NB4 (cell line): Measurements from ENCODE around the gene SLC4A9.

Experiments used
- DNase-seq: peaks from one replicate; pipeline ENCODE4 v3.0.0; 2010; ENCODE audit warnings: low read depth
- H3K4me3 ChIP-seq: one replicate; pipeline ENCODE4 v1.5.1; 2011; ENCODE audit warnings: mild to moderate bottlenecking, low read depth, low read length, moderate library complexity
- MAX ChIP-seq: IDR thresholded peaks from 2 replicates; pipeline ENCODE4 v1.6.1; 2011; ENCODE audit warnings: low read depth, low read length
- MYC ChIP-seq: IDR thresholded peaks from 2 replicates; pipeline ENCODE4 v1.6.1; 2011; ENCODE audit warnings: low read depth, low read length
- POLR2A ChIP-seq: IDR thresholded peaks from 2 replicates; pipeline ENCODE4 v1.6.1; 2011; ENCODE audit warnings: mild to moderate bottlenecking; ENCODE audit not compliant: insufficient read length; ENCODE audit errors: extremely low read depth
- TF ChIP-seq, protein P1 (sequence below): IDR thresholded peaks from one replicate; pipeline ENCODE4 v1.5.1; 2012; ENCODE audit warnings: low read depth, low read length

SLC4A9 gene

DNA sequence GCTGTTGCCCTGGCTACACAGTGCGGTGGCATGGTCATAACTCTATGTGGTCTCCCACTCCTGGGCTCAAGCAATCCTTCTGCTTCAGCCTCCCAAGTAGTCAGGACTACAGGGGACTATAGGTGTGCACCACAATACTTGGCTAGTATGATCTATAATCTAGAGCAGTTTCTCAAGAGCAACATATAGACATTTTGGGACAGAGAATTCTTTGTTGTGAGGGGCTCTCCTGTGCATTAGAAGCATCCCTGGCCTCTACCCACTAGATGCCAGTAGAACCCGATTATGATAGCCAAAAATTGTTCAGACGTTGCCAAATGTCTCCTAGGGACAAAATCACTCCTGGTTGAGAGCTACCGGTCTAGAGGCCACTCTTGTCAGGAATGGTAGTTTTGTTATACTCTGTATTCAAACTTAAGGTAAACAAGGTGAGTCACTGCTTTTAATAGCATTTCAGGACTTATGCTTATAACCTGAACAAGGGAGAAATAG lies 48.8 kb downstream of the SLC4A9 start:
- DNase-seq, result no peak
- no peak for TF ChIP-seq MYC
- TF ChIP-seq MAX, result no peak
- no peak for TF ChIP-seq POLR2A
- TF ChIP-seq, protein P1, sequence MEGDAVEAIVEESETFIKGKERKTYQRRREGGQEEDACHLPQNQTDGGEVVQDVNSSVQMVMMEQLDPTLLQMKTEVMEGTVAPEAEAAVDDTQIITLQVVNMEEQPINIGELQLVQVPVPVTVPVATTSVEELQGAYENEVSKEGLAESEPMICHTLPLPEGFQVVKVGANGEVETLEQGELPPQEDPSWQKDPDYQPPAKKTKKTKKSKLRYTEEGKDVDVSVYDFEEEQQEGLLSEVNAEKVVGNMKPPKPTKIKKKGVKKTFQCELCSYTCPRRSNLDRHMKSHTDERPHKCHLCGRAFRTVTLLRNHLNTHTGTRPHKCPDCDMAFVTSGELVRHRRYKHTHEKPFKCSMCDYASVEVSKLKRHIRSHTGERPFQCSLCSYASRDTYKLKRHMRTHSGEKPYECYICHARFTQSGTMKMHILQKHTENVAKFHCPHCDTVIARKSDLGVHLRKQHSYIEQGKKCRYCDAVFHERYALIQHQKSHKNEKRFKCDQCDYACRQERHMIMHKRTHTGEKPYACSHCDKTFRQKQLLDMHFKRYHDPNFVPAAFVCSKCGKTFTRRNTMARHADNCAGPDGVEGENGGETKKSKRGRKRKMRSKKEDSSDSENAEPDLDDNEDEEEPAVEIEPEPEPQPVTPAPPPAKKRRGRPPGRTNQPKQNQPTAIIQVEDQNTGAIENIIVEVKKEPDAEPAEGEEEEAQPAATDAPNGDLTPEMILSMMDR, result no peak
- no peak overlapping the region for H3K4me3 ChIP-seq

DNA sequence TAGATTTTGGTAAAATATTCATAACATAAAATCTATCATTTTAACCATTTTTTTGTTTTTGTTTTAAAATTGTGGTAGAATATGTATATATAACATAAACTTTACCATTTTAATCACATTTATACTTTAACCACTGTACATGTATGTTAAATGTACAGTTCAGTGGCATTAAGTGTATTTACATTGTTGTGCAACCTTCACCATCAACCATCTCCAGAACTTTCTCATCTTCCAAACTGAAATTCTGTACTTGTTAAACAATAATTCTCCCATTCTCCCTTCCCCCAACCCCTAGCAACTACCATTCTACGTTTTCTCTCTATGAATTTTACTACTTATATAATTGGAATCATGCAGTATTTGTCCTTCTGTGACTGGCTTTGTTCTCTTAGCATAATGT lies 53.2 kb downstream of the SLC4A9 start:
- no peak for DNase-seq
- no peak overlapping the region for H3K4me3 ChIP-seq
- TF ChIP-seq MYC (no peak), MAX (no peak), POLR2A (no peak)
- TF ChIP-seq, protein P1, result no peak

GRCh38 chr5:140417235-140417634 lies 57.2 kb downstream of the SLC4A9 start:
- TF ChIP-seq, protein P1, result no peak
- TF ChIP-seq POLR2A, result no peak
- no peak overlapping the region for H3K4me3 ChIP-seq

DNA sequence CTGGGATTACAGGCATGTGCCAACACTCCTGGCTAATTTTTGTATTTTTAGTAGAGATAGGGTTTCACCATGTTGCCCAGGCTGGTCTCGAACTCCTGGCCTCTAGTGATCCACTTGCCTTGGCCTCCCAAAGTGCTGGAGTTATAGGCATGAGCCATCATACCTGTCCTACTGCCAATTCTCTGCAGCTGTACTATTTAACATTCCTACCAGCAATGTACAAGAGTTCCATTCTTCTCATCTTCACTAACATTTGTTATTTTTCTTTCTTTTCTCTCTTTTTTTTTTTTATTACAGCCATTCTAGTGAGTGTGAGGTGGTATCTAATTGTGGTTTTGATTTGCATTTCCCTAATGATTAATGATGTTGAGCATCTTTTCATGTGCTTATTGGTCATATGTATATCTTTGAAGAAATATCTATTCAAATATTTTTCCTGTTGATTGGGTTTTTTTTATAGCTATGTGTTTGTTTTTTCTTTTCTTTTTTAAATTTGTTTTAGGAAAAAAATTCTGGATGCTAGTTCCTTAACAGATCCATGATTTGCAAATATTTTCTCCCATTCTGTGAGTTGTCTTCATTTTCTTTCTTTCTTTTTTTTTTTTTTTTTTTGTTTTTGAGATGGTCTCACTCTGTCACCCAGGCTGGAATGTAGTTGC lies 59.0 kb downstream of the SLC4A9 start:
- DNase-seq, result no peak
- TF ChIP-seq MYC, result no peak
- TF ChIP-seq, protein P1, result no peak
- no peak for TF ChIP-seq MAX
- no peak for TF ChIP-seq POLR2A
- no peak overlapping the region for H3K4me3 ChIP-seq

More at GRCh38 chr5:140417235-140417634, 57.2 kb downstream of the SLC4A9 start:
- DNase-seq, result no peak

DNA sequence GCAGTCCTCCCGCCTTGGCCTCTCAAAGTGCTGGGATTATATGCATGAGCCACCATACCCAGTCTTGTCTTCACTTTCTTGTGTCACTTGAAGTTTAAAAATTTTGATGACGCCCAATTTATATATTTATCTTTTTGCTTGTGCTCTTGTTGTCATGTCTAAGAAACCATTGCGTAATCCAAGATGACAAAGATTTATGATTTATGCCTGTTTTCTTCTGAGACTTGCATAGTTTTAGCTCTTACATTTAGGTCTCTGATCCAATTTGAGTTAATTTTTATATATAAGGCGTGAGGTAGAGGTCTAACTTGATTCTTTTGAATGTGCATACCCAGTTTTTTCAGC lies 60.2 kb downstream of the SLC4A9 start:
- no peak for TF ChIP-seq MAX
- TF ChIP-seq, protein P1, result no peak
- no peak for TF ChIP-seq MYC
- TF ChIP-seq POLR2A, result no peak
- DNase-seq, result peak; percentile 14
- H3K4me3 ChIP-seq, result no peak overlapping the region
